MM.1S (cell line): ENCODE results near the gene ATF3.

Experiments used
- DNase-seq: peaks from one replicate; pipeline ENCODE4 v3.0.0-alpha.2; 2015
- H2AFZ ChIP-seq: fragments of 300-600 bp; sonication (generic); 2 replicates; pipeline ENCODE4 v1.6.0; 2016; ENCODE audit warnings: antibody characterized with exemption, low read length
- H3F3A ChIP-seq: fragments of 300-600 bp; sonication (generic); 2 replicates; pipeline ENCODE4 v1.6.1; 2016; ENCODE audit warnings: mild to moderate bottlenecking, antibody characterized with exemption, low read length, moderate library complexity, mixed read lengths; ENCODE audit not compliant: insufficient read depth
- H3K27ac ChIP-seq: fragments of 300-600 bp; sonication (generic); 2 replicates; pipeline ENCODE4 v1.5.1; 2016; ENCODE audit warnings: mild to moderate bottlenecking, low read length
- H3K27me3 ChIP-seq: fragments of 300-600 bp; sonication (generic); replicated peaks from 2 replicates; pipeline ENCODE4 v1.6.0; 2016; ENCODE audit warnings: low read length; ENCODE audit not compliant: insufficient read depth
- H3K36me3 ChIP-seq: fragments of 300-600 bp; sonication (generic); replicated peaks from 2 replicates; pipeline ENCODE4 v1.6.1; 2016; ENCODE audit warnings: mild to moderate bottlenecking, low read length, mixed read lengths; ENCODE audit not compliant: insufficient read depth
- H3K4me1 ChIP-seq: fragments of 300-600 bp; sonication (generic); 2 replicates; pipeline ENCODE4 v1.6.1; 2016; ENCODE audit warnings: low read length, mixed read lengths
- H3K4me2 ChIP-seq: fragments of 300-600 bp; sonication (generic); 2 replicates; pipeline ENCODE4 v1.6.0; 2016; ENCODE audit warnings: low read depth, low read length
- H3K4me3 ChIP-seq: fragments of 300-600 bp; sonication (generic); 2 replicates; pipeline ENCODE4 v1.5.1; 2016; ENCODE audit warnings: low read length, mixed read lengths
- H3K79me2 ChIP-seq: fragments of 300-600 bp; sonication (generic); 2 replicates; pipeline ENCODE4 v1.6.1; 2016; ENCODE audit warnings: mixed run types, low read length, mixed read lengths
- H3K9ac ChIP-seq: fragments of 300-600 bp; sonication (generic); 2 replicates; pipeline ENCODE4 v1.6.1; 2016; ENCODE audit warnings: low read length, mixed read lengths
- H3K9me2 ChIP-seq: fragments of 300-600 bp; sonication (generic); replicated peaks from 2 replicates; pipeline ENCODE4 v1.6.1; 2016; ENCODE audit warnings: mild to moderate bottlenecking, low read length, mixed read lengths; ENCODE audit not compliant: insufficient read depth
- H3K9me3 ChIP-seq: fragments of 300-600 bp; sonication (generic); replicated peaks from 2 replicates; pipeline ENCODE4 v1.6.1; 2016; ENCODE audit warnings: mild to moderate bottlenecking, low read length, mixed read lengths; ENCODE audit not compliant: insufficient read depth
- H4K20me1 ChIP-seq: fragments of 300-600 bp; sonication (generic); 2 replicates; pipeline ENCODE4 v1.6.1; 2016; ENCODE audit warnings: mild to moderate bottlenecking, low read length, moderate library complexity, mixed read lengths; ENCODE audit not compliant: insufficient read depth
- CTCF ChIP-seq: fragments of 300-600 bp; sonication (generic); IDR thresholded peaks from 2 replicates; pipeline ENCODE4 v1.5.1; 2016; ENCODE audit warnings: antibody characterized with exemption, low read length, mixed read lengths
- EZH2 ChIP-seq: fragments of 300-600 bp; sonication (generic); optimal IDR thresholded peaks from 2 replicates; pipeline ENCODE3; 2017; ENCODE audit warnings: low read depth, mild to moderate bottlenecking, antibody characterized with exemption, low read length, mixed read lengths
- EZH2phosphoT487 ChIP-seq: fragments of 300-600 bp; sonication (generic); IDR thresholded peaks from 2 replicates; pipeline ENCODE4 v1.6.1; 2018; ENCODE audit warnings: antibody characterized with exemption, low read length

The ATF3 gene

GRCh38 chr1:212620293-212620692 lies 11.7 kb downstream of the ATF3 start:
- no peaks in the 10 kb centered on the region for H3K9me3 ChIP-seq
- H3K79me2 ChIP-seq = peaks cover 11% of the 10 kb centered on the region; the same call in 1 of the 2 replicates
- H2AFZ ChIP-seq = no peak overlapping the region
- H3K4me1 ChIP-seq = no peaks in the 10 kb centered on the region
- H3K4me3 ChIP-seq = no peak overlapping the region
- H3K9me2 ChIP-seq = no peaks in the 10 kb centered on the region
- no peak overlapping the region for H3K9ac ChIP-seq
- no peaks in the 10 kb centered on the region for H3F3A ChIP-seq
- no peak overlapping the region for H3K4me2 ChIP-seq
- peaks cover 22% of the 10 kb centered on the region; the same call in 1 of the 2 replicates for H3K36me3 ChIP-seq
- H3K27me3 ChIP-seq = no peaks in the 10 kb centered on the region
- no peak overlapping the region for H3K27ac ChIP-seq
- TF ChIP-seq EZH2phosphoT487 = no peak
- H4K20me1 ChIP-seq = no peaks in the 10 kb centered on the region
- no peak for DNase-seq

- TF ChIP-seq EZH2phosphoT487 = no peak
- no peak for TF ChIP-seq CTCF
- TF ChIP-seq EZH2 = no peak
- Histone ChIP-seq H3K27ac (no peak overlapping the region), H3K79me2 (peaks cover 9% of the 10 kb centered on the region; the same call in 1 of the 2 replicates), H3K4me1 (no peaks in the 10 kb centered on the region), H3K4me2 (no peak overlapping the region), H2AFZ (no peak overlapping the region), H3K9ac (no peak overlapping the region), H3K36me3 (peaks cover 22% of the 10 kb centered on the region; the same call in 1 of the 2 replicates), H3K9me2 (no peaks in the 10 kb centered on the region), H3K4me3 (no peak overlapping the region), H3F3A (no peaks in the 10 kb centered on the region), H3K27me3 (no peaks in the 10 kb centered on the region), H3K9me3 (no peaks in the 10 kb centered on the region), H4K20me1 (no peaks in the 10 kb centered on the region)
- DNase-seq = no peak
These were observed 12.7 kb downstream of the ATF3 start for GRCh38 chr1:212621043-212621948.

GRCh38 chr1:212621949-212622305 lies 13.4 kb downstream of the ATF3 start:
- H3K27me3 ChIP-seq = no peaks in the 10 kb centered on the region
- H3K4me2 ChIP-seq = no peak overlapping the region
- H3K9me3 ChIP-seq = no peaks in the 10 kb centered on the region
- peaks cover 17% of the 10 kb centered on the region; the same call in 1 of the 2 replicates for H3K36me3 ChIP-seq
- peaks cover 4% of the 10 kb centered on the region; the same call in 1 of the 2 replicates for H3K79me2 ChIP-seq
- no peak overlapping the region for H3K27ac ChIP-seq
- H3K4me1 ChIP-seq = no peaks in the 10 kb centered on the region
- H3K9me2 ChIP-seq = no peaks in the 10 kb centered on the region
- no peak overlapping the region for H3K4me3 ChIP-seq
- H3K9ac ChIP-seq = no peak overlapping the region
- no peak overlapping the region for H2AFZ ChIP-seq
- H4K20me1 ChIP-seq = no peaks in the 10 kb centered on the region
- no peaks in the 10 kb centered on the region for H3F3A ChIP-seq
- TF ChIP-seq EZH2 (no peak), CTCF (no peak), EZH2phosphoT487 (no peak)
- no peak for DNase-seq

GRCh38 chr1:212622467-212622866 lies 13.9 kb downstream of the ATF3 start:
- Histone ChIP-seq H3K27ac (no peak overlapping the region), H3K9ac (no peak overlapping the region), H3K9me2 (no peaks in the 10 kb centered on the region), H2AFZ (no peak overlapping the region), H3K36me3 (peaks cover 17% of the 10 kb centered on the region; the same call in 1 of the 2 replicates), H3K9me3 (no peaks in the 10 kb centered on the region), H4K20me1 (no peaks in the 10 kb centered on the region), H3F3A (no peaks in the 10 kb centered on the region), H3K27me3 (no peaks in the 10 kb centered on the region), H3K4me3 (no peak overlapping the region), H3K4me1 (no peaks in the 10 kb centered on the region), H3K4me2 (no peak overlapping the region), H3K79me2 (no peaks in the 10 kb centered on the region)
- no peak for TF ChIP-seq EZH2
- no peak for DNase-seq
